ENCODE measurements around the gene SH3BP2.

The SH3BP2 gene, protein sequence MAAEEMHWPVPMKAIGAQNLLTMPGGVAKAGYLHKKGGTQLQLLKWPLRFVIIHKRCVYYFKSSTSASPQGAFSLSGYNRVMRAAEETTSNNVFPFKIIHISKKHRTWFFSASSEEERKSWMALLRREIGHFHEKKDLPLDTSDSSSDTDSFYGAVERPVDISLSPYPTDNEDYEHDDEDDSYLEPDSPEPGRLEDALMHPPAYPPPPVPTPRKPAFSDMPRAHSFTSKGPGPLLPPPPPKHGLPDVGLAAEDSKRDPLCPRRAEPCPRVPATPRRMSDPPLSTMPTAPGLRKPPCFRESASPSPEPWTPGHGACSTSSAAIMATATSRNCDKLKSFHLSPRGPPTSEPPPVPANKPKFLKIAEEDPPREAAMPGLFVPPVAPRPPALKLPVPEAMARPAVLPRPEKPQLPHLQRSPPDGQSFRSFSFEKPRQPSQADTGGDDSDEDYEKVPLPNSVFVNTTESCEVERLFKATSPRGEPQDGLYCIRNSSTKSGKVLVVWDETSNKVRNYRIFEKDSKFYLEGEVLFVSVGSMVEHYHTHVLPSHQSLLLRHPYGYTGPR

DNA sequence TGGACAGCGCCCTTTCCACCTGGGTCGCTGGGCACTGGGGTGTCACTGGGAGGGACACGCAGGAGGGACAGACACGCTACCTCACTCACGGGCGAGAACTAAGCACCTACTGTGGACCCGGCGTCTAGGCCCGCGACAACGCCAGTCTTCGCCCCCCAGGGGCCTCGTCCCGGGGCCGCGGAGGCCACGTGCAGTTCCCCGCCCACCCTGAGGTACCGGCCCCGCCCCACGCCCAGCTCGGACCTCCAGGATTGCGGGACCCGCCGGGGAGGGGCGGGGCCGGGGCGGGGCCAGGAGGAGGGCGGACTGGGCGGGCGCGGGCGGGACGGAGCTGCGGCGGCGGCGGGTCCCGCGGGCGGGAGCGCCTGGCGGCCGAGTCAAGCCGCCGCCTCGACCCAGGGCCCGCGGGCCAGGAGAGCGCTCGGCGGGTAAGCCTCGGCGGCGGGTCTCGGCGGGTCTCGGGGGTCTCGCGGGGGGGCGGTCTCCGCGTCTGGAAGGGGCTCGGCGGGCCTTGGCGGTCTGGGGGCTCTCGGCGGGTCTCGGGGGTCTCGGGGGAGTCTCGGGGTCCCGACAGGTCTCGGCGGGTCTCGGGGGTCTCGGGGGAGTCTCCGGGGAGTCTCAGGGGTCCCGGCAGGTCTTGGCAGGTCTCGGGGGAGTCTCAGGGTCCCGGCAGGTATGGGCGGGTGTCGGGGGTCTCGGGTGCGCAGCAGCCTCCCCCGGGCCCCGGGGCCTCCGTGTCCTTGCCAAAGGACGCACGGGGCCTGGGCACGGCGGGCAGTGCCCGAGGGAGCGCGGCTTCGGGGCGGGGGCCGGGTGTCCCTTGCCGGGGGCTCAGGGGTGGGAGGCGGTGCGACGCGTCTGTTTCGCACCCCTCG lies at the start of gene SH3BP2:
Gene SH3BP2, plus strand, starts transcription at position 375 of the 875 bp plus-strand sequence. CDS start 27,533 bp downstream, outside the sequence.
- H3K27me3 ChIP-seq (ENCODE audit: control insufficient read depth, insufficient read depth, low read length) = peaks cover 11% of the 10 kb centered on the region
- no peaks in the 10 kb centered on the region for H3K4me1 ChIP-seq (ENCODE audit: control insufficient read depth, insufficient read depth, low read length)
- H3K4me3 ChIP-seq (ENCODE audit: low read depth, low read length) = peak within 1 kb of the TSS; percentile 41
- H3K9me3 ChIP-seq (ENCODE audit: control insufficient read depth, insufficient read depth, low read length) = no peaks in the 10 kb centered on the region
- H3K9ac ChIP-seq (ENCODE audit: low read depth, low read length) = no peak within 1 kb of the TSS
- H3K36me3 ChIP-seq (ENCODE audit: control insufficient read depth, insufficient read depth, low read length) = no peaks in the 10 kb centered on the region

DNA sequence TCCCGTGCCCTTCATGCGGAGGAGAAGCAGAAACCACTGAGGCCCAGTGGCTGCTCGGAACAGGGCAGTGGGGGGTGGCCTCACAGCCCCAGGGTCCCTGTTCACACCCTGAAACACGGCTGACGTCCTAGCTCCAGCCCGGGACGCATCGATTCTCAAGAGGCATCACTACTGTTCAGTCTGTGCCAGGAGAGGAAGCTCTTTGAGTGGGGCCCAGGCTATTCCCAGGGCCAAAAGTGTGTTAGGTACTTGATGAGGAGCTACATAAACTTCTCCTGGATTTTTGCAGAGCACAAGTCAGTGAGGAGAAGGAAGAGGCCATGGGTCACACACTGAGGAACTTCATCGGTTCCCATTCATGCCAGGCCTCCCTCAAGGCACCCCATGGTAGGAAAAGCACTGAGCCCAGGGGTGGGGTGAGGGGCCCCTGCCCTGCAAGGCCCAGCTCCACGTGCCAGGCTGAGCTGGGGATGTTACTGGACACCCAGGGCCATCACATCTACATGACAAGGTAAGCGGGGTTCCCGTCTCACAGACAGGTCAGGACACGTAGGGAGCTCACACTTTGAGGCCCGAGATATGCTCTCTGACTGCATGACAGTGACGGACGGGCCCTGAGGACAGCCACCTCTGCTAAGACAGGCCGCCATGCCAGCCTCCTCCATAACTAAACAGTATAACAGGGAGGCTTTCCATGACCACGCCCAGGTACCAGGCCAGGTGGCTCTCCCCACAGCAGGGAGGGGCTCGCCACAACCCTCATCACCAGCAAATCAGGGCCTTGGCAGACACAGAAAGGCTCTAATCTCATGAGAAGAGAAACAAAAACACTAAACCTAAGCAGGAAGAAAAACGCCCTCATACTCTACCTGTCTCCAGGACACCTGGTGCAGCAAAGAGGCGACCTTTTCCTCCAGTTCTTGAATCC lies 49.1 kb upstream of the SH3BP2 start:
- H3K36me3 ChIP-seq (ENCODE audit: control insufficient read depth, insufficient read depth, low read length) = peaks cover 52% of the 10 kb centered on the region
- no peaks in the 10 kb centered on the region for H3K9me3 ChIP-seq (ENCODE audit: control insufficient read depth, insufficient read depth, low read length)
- H3K27me3 ChIP-seq (ENCODE audit: control insufficient read depth, insufficient read depth, low read length) = no peaks in the 10 kb centered on the region
- no peaks in the 10 kb centered on the region for H3K4me1 ChIP-seq (ENCODE audit: control insufficient read depth, insufficient read depth, low read length)
- H3K9ac ChIP-seq (ENCODE audit: low read depth, low read length) = no peak overlapping the region
- no peak overlapping the region for H3K4me3 ChIP-seq (ENCODE audit: low read depth, low read length)

DNA sequence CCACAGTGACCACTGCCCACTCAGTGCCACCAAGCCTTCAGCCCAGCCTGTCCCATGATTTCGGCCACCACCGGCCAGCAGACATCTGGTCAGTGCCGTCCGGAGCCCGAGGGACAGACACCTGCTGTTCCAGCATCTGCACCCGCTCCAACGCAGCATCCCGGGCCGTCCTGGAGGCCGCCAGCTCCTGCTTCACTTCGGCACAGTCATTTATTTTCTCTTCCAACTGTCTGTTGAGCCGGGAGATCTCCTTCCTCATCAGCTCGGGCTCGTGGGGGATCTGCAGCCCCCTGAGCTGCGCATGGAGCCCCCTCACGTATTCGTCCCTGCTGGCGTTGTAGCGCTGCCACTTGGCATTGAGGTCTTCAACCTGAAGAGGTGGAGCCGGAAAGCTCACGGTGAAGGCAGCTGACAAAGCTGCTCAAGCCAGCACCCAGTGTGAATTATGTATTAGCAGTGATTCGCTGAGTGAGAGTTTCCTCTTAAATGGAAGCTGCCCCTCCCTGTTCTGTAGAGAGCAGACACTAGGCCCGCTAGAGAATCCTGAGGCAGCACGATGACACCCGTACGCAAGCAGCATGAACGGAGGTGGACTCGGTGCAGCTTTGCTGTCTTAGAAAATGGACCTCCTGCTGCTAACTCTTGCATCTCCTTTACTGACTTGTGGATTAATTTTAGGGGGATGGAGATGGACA lies 48.2 kb upstream of the SH3BP2 start:
- peaks cover 52% of the 10 kb centered on the region for H3K36me3 ChIP-seq (ENCODE audit: control insufficient read depth, insufficient read depth, low read length)
- no peaks in the 10 kb centered on the region for H3K27me3 ChIP-seq (ENCODE audit: control insufficient read depth, insufficient read depth, low read length)
- H3K9ac ChIP-seq (ENCODE audit: low read depth, low read length) = no peak overlapping the region
- H3K4me1 ChIP-seq (ENCODE audit: control insufficient read depth, insufficient read depth, low read length) = no peaks in the 10 kb centered on the region
- no peaks in the 10 kb centered on the region for H3K9me3 ChIP-seq (ENCODE audit: control insufficient read depth, insufficient read depth, low read length)
- no peak overlapping the region for H3K4me3 ChIP-seq (ENCODE audit: low read depth, low read length)

DNA sequence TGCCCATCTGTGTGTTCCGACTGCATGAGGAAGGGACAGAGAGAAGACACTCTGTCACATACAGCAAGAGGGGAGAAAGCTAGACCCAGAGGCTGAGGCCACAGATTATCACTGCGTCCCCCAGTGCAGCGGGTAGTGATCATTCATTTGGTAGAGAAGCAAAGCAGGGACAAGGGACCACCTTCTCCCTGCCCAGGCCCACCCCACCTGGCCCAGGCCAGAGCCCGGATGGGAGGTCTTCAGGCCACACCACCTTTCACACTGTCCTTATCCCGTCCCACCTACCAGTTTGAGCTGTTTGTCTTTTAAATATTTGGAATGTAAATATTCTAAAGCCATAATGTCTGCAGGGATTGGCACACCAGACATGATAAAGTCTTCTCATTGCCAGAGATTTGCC lies 47.4 kb upstream of the SH3BP2 start:
- Histone ChIP-seq H3K9me3 (ENCODE audit: control insufficient read depth, insufficient read depth, low read length) (no peaks in the 10 kb centered on the region), H3K36me3 (ENCODE audit: control insufficient read depth, insufficient read depth, low read length) (peaks cover 52% of the 10 kb centered on the region), H3K9ac (ENCODE audit: low read depth, low read length) (no peak overlapping the region), H3K4me3 (ENCODE audit: low read depth, low read length) (no peak overlapping the region), H3K27me3 (ENCODE audit: control insufficient read depth, insufficient read depth, low read length) (no peaks in the 10 kb centered on the region), H3K4me1 (ENCODE audit: control insufficient read depth, insufficient read depth, low read length) (no peaks in the 10 kb centered on the region)

DNA sequence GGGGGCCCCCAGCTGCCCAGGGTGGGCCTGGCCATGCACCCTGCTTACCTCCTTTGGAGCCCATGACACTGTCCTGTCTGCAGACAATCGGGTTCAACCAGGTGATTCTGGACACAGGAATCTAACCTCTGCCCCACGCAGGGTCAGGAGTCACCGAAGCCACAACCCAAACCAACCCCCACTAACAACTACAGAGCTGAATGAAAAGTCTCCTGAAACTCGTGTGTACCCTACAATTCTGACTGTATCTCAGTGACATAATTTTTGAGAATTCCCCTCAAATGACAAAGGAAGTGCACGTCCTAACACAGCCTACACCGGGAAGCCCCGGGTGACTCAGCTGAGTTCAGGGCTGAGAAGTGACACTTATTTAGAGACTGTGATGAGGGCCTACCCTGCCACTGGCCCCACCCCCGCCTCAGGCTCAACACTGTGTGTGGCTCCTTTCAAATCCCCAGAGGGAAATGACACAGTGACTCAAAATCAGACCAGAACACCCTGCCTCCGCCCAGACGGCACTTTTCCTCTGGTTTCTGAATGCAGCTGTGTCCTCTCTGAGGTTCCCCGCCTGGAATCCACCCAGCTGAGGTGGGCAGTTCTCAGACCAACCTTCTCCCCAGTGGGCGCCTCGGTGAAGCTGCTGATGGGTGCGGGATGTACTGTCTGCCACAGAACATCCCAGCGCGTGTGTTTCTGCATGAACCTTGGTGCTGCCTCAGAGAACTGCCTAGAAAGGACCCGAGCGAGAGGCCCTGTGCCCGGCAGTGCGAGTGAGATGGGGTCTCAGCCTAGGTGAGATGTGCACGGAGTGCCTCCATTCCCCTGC lies 46.7 kb upstream of the SH3BP2 start:
- Histone ChIP-seq H3K4me1 (ENCODE audit: control insufficient read depth, insufficient read depth, low read length) (no peaks in the 10 kb centered on the region), H3K4me3 (ENCODE audit: low read depth, low read length) (no peak overlapping the region), H3K9me3 (ENCODE audit: control insufficient read depth, insufficient read depth, low read length) (no peaks in the 10 kb centered on the region), H3K27me3 (ENCODE audit: control insufficient read depth, insufficient read depth, low read length) (no peaks in the 10 kb centered on the region), H3K36me3 (ENCODE audit: control insufficient read depth, insufficient read depth, low read length) (peaks cover 52% of the 10 kb centered on the region), H3K9ac (ENCODE audit: low read depth, low read length) (no peak overlapping the region)

DNA sequence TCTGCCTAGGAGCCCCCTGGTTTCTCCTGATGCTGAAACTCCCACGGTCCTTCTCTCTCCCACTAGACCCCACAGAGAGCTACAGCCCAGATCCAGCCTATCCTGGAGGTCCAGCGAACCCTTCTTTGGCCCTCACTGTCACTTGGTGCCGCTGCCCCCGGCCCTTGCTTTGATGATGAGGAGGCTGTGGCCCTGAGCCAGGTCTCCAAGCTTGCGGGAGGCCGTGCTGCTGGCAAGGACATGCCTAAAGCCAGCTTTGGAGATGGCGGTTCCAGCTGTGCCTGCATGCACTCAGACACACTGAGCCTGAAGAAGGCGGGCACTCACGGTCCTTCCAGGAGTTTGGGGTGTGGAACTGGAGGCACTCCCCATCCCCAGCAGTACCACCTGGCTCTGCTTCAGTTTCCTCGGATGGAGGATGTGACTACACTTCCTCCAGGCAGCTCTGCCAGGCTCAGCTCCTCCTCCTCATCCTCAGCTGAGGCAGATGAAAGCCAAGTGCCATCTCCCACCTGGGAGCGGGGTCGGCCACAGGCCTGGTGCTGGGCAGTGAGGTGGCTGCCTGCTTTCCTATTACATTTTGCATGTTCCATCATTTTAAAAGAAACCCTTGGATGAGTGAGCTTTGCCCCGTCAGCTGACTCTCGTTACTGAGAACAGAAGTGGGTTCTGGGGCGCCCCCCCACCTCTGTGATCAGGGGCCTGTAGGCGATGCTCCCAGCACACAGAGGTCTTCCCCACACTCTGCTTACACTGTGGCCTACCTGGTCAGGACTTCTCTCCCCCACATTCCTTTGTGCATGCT lies 45.8 kb upstream of the SH3BP2 start:
- H3K9ac ChIP-seq (ENCODE audit: low read depth, low read length) = no peak overlapping the region

DNA sequence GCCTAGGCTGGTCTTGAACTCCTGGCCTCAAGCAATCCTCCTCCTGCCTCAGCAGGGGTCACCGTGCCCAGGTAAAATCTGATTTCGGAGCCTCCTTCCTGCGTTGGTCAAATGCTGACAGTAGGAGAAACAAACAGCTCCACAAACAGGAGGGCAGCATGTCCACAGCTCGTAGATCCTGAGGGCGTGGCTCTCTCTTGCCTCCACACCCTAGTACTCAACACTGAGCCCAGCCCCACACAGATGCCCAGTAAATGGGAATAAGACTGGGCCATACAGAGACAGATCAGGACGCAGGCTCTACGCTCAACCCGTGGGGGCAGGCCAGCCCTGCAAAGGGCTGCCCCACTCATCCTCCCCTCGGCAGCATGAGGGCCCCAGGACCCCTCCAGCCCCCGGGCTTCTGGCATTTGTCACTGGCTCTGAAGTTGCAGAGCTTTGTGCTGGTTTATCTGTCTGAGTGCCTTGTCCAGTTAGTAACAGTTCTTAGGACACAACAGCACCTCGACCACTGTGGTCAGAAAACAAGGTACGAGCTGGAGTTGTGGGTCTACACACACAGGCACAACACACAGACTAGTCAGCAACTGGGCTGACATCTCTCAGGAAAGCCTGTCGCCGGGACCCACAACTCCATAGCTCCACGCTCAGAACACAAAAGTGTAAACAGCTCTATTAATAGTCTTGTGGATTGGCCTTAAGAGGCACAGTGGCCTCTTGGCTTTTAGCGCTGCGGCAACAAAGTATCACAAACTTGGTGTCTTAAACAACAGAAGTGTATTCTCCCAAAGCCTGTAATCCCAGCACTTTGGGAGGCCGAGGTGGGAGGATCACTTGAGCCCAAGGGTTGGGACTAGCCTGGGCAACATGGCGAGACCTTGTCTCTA lies 41.9 kb upstream of the SH3BP2 start:
- Histone ChIP-seq H3K27me3 (ENCODE audit: control insufficient read depth, insufficient read depth, low read length) (no peaks in the 10 kb centered on the region), H3K9ac (ENCODE audit: low read depth, low read length) (no peak overlapping the region), H3K36me3 (ENCODE audit: control insufficient read depth, insufficient read depth, low read length) (peaks cover 21% of the 10 kb centered on the region), H3K9me3 (ENCODE audit: control insufficient read depth, insufficient read depth, low read length) (no peaks in the 10 kb centered on the region), H3K4me1 (ENCODE audit: control insufficient read depth, insufficient read depth, low read length) (no peaks in the 10 kb centered on the region), H3K4me3 (ENCODE audit: low read depth, low read length) (no peak overlapping the region)

More for the DNA sequence above, 45.8 kb upstream of the SH3BP2 start:
- Histone ChIP-seq H3K36me3 (ENCODE audit: control insufficient read depth, insufficient read depth, low read length) (peaks cover 47% of the 10 kb centered on the region), H3K4me1 (ENCODE audit: control insufficient read depth, insufficient read depth, low read length) (no peaks in the 10 kb centered on the region), H3K27me3 (ENCODE audit: control insufficient read depth, insufficient read depth, low read length) (no peaks in the 10 kb centered on the region), H3K4me3 (ENCODE audit: low read depth, low read length) (no peak overlapping the region), H3K9me3 (ENCODE audit: control insufficient read depth, insufficient read depth, low read length) (no peaks in the 10 kb centered on the region)

DNA sequence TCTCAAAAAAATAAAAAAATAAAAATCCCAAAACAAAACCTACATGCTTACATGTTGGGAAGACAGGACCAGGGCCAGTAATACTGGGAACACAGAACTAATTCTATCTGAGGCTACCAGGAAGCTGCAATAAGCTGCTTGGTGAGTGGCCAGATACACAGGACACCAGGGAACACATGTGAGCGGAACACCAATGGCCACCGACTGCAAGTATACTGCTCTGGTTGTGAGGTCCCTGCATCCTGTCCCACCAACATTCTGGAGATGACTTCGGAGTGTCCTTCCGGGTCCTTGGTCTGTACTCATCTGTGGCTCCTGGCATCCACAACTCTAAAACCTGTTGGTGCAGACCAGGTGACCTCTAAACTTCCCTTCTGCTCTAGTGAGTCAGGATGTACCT lies 39.4 kb upstream of the SH3BP2 start:
- no peaks in the 10 kb centered on the region for H3K9me3 ChIP-seq (ENCODE audit: control insufficient read depth, insufficient read depth, low read length)
- peaks cover 4% of the 10 kb centered on the region for H3K4me1 ChIP-seq (ENCODE audit: control insufficient read depth, insufficient read depth, low read length)
- peaks cover 5% of the 10 kb centered on the region for H3K36me3 ChIP-seq (ENCODE audit: control insufficient read depth, insufficient read depth, low read length)
- no peak overlapping the region for H3K4me3 ChIP-seq (ENCODE audit: low read depth, low read length)
- H3K27me3 ChIP-seq (ENCODE audit: control insufficient read depth, insufficient read depth, low read length) = peaks cover 2% of the 10 kb centered on the region
- H3K9ac ChIP-seq (ENCODE audit: low read depth, low read length) = no peak overlapping the region
